RWPE2 (cell line): ENCODE results near the gene BCAS1.

Source experiments
- ATAC-seq: fragments of 200-7000 bp; cut with Tn5 transposase; 3 replicates; pipeline ENCODE4 v1.9.1; 2021; ENCODE audit warnings: low read depth
- DNase-seq: peaks from one replicate; pipeline ENCODE4 v3.0.0-alpha.2; 2020; ENCODE audit warnings: low spot score
- H3K27ac ChIP-seq: fragments of 450-650 bp; 2 replicates; pipeline ENCODE4 v1.5.1; 2017; ENCODE audit warnings: mild to moderate bottlenecking; ENCODE audit not compliant: poor library complexity, severe bottlenecking
- H3K27me3 ChIP-seq: fragments of 250-450 bp; sonication (Bioruptor Pico); 2 replicates; pipeline ENCODE4 v1.5.1; 2021; ENCODE audit warnings: mild to moderate bottlenecking, moderate library complexity; ENCODE audit not compliant: insufficient read depth, poor library complexity, severe bottlenecking
- H3K36me3 ChIP-seq: fragments of 250-450 bp; sonication (Bioruptor Pico); 2 replicates; pipeline ENCODE4 v1.5.1; 2020; ENCODE audit warnings: low read depth, mild to moderate bottlenecking, moderate library complexity
- H3K4me1 ChIP-seq: fragments of 250-450 bp; sonication (Bioruptor Pico); 2 replicates; pipeline ENCODE4 v1.5.1; 2021; ENCODE audit warnings: mild to moderate bottlenecking, moderate library complexity; ENCODE audit not compliant: insufficient read depth, poor library complexity, severe bottlenecking
- H3K4me3 ChIP-seq: fragments of 250-450 bp; sonication (Bioruptor Pico); 2 replicates; pipeline ENCODE4 v1.5.1; 2021; ENCODE audit warnings: mild to moderate bottlenecking, moderate library complexity; ENCODE audit not compliant: severe bottlenecking
- H3K9me3 ChIP-seq: fragments of 250-450 bp; sonication (Bioruptor Pico); 2 replicates; pipeline ENCODE4 v1.5.1; 2021; ENCODE audit warnings: mild to moderate bottlenecking, moderate library complexity; ENCODE audit not compliant: severe bottlenecking
- CTCF ChIP-seq: fragments of 450-650 bp; IDR thresholded peaks from one replicate; pipeline ENCODE4 v1.5.1; 2017; ENCODE audit warnings: mild to moderate bottlenecking, moderate library complexity; ENCODE audit not compliant: poor library complexity, severe bottlenecking

BCAS1 gene

GRCh38 chr20:53995949-53996348 lies 74.4 kb downstream of the BCAS1 start:
- no peak for TF ChIP-seq CTCF
- Histone ChIP-seq H3K9me3 (no peaks in the 10 kb centered on the region), H3K4me3 (no peak overlapping the region), H3K36me3 (no peaks in the 10 kb centered on the region), H3K27ac (no peak overlapping the region), H3K27me3 (peaks cover 57% of the 10 kb centered on the region), H3K4me1 (no peaks in the 10 kb centered on the region)
- DNase-seq (no peak), ATAC-seq (no peak)

- ATAC-seq (no peak), DNase-seq (no peak)
- TF ChIP-seq CTCF: no peak
- Histone ChIP-seq H3K27ac (no peak overlapping the region), H3K4me3 (no peak overlapping the region), H3K9me3 (no peaks in the 10 kb centered on the region), H3K36me3 (no peaks in the 10 kb centered on the region), H3K27me3 (peaks cover 60% of the 10 kb centered on the region), H3K4me1 (no peaks in the 10 kb centered on the region)
Observed at GRCh38 chr20:53994088-53994487, 76.3 kb downstream of the BCAS1 start.

- Histone ChIP-seq H3K27me3 (peaks cover 60% of the 10 kb centered on the region), H3K4me1 (no peaks in the 10 kb centered on the region), H3K4me3 (no peak overlapping the region), H3K36me3 (no peaks in the 10 kb centered on the region), H3K9me3 (no peaks in the 10 kb centered on the region), H3K27ac (no peak overlapping the region)
- ATAC-seq (no peak), DNase-seq (no peak)
- TF ChIP-seq CTCF: no peak
Observed at GRCh38 chr20:53993310-53993709, 77.1 kb downstream of the BCAS1 start.

- Histone ChIP-seq H3K27me3 (peaks cover 55% of the 10 kb centered on the region), H3K4me1 (no peaks in the 10 kb centered on the region), H3K27ac (no peak overlapping the region), H3K9me3 (no peaks in the 10 kb centered on the region), H3K36me3 (no peaks in the 10 kb centered on the region), H3K4me3 (no peak overlapping the region)
- DNase-seq (no peak), ATAC-seq (no peak)
- TF ChIP-seq CTCF: no peak
Observed at GRCh38 chr20:53990768-53991450, 79.5 kb downstream of the BCAS1 start.

- DNase-seq (no peak), ATAC-seq (no peak)
- H3K27ac ChIP-seq: no peak overlapping the region
- no peaks in the 10 kb centered on the region for H3K9me3 ChIP-seq
- TF ChIP-seq CTCF: no peak
- peaks cover 48% of the 10 kb centered on the region for H3K27me3 ChIP-seq
- no peaks in the 10 kb centered on the region for H3K36me3 ChIP-seq
- H3K4me1 ChIP-seq: no peaks in the 10 kb centered on the region
- no peak overlapping the region for H3K4me3 ChIP-seq
Observed at GRCh38 chr20:53990003-53990402, 80.4 kb downstream of the BCAS1 start.
